MCF 10A (cell line): ENCODE measurements around the gene RBMX2. TPM values are rescaled to one million over a fixed set of nuclear protein-coding genes. Genes with fewer than 3 reads are reported as not detected.
"Not testable (repeated sequence)": the region's sequence is repeated elsewhere in the genome, so short reads cannot be mapped to it uniquely, and the experiment has no call there.

Experiments
- Bru-seq: library from RNA; stranded (reverse); fragments of 400-500 nt; gene quantifications from one replicate; lab custom pipeline; 2021; lab: Mats Ljungman, UMichigan
- BruChase-seq, 2 experiments: library from RNA; stranded (reverse); fragments of 400-500 nt; gene quantifications; one replicate each; lab custom pipeline; 2021; lab: Mats Ljungman, UMichigan
- BruUV-seq: library from RNA; stranded (reverse); fragments of 400-500 nt; replicated peaks from 2 replicates; lab custom pipeline; 2021; lab: Mats Ljungman, UMichigan
- CTCF ChIA-PET: fragments of 300-600 bp; sonication (Branson Sonifier 250); formaldehyde crosslinking; extraction: SDS; loops from one replicate; lab custom pipeline; 2021; ENCODE audit warnings: antibody characterized with exemption, inconsistent platforms; lab: Yijun Ruan, JAX
- POLR2A ChIA-PET: fragments of 300-600, 350-650 bp; sonication (Branson Sonifier 250); formaldehyde crosslinking; extraction: SDS; loops from one replicate; lab custom pipeline; 2020; ENCODE audit warnings: antibody characterized with exemption, inconsistent platforms; lab: Yijun Ruan, JAX
- DNase-seq: peaks from one replicate; pipeline ENCODE4 v3.0.0-alpha.2; 2018; ENCODE audit not compliant: unreplicated experiment
- H3K27ac Mint-ChIP-seq: one replicate; pipeline ENCODE4 v1.8.0; 2022; ENCODE audit warnings: mild to moderate bottlenecking, low read depth, mixed read lengths; ENCODE audit not compliant: unreplicated experiment
- H3K27me3 Mint-ChIP-seq: one replicate; pipeline ENCODE4 v1.8.0; 2022; ENCODE audit warnings: mixed read lengths; ENCODE audit not compliant: insufficient read depth, unreplicated experiment
- H3K36me3 Mint-ChIP-seq: one replicate; pipeline ENCODE4 v1.8.0; 2022; ENCODE audit warnings: mild to moderate bottlenecking, moderate library complexity, mixed read lengths; ENCODE audit not compliant: insufficient read depth, unreplicated experiment
- H3K4me1 Mint-ChIP-seq: one replicate; pipeline ENCODE4 v1.8.0; 2022; ENCODE audit warnings: mixed read lengths; ENCODE audit not compliant: insufficient read depth, unreplicated experiment
- H3K4me3 Mint-ChIP-seq: one replicate; pipeline ENCODE4 v1.8.0; 2022; ENCODE audit warnings: mild to moderate bottlenecking, moderate library complexity, mixed read lengths; ENCODE audit not compliant: unreplicated experiment
- H3K9me3 Mint-ChIP-seq: one replicate; pipeline ENCODE4 v1.8.0; 2022; ENCODE audit warnings: mixed read lengths; ENCODE audit not compliant: unreplicated experiment
- CTCF ChIP-seq: fragments of 200-600 bp; IDR thresholded peaks from one replicate; pipeline ENCODE4 v1.8.0; 2022; ENCODE audit warnings: antibody characterized with exemption, mild to moderate bottlenecking; ENCODE audit not compliant: unreplicated experiment
- intact Hi-C: fragments of 100-400 bp; cut with micrococcal nuclease; formaldehyde crosslinking; loops from 2 replicates; pipeline ENCODE4 v1.14.1; 2022
- long read RNA-seq: library from polyadenylated mRNA; stranded (forward); transcript quantifications from one replicate; pipeline ENCODE4 v2.0.0, GENCODE V29; 2022
- total RNA-seq: library from RNA; stranded (reverse); gene quantifications from 2 replicates; pipeline ENCODE4 v1.2.3, GENCODE V29; 2022

RBMX2 gene
- 31.2 and 34.4 TPM in 2 replicates for total RNA-seq
- Bru-seq, nascent RNA: percentile 65 among the genes with signal in this experiment
- BruChase-seq, experiment 1, labeled RNA remaining after a 6-hour chase: percentile 84 among the genes with signal in this experiment
- percentile 86 among the genes with signal in this experiment for BruChase-seq, experiment 2, labeled RNA remaining after a 2-hour chase
- long read RNA-seq, transcript RBMX2-201 (6 exons, 1,528 nt): major isoform, 18 of 41 reads
- long read RNA-seq, transcript RBMX2-203 (4 exons, 729 nt): minor isoform, 7 of 41 reads
- long read RNA-seq, partial matches to known transcripts: 12 of 41 reads
- long read RNA-seq, other reads (novel, unspliced or antisense): 4 of 41 reads

- BruUV-seq: TSS peak; percentile 66
- DNase-seq: peak; percentile 72
- ChIA-PET POLR2A (interaction anchor here (0.5 to 1.3 kb wide), 4 partner anchors 16 to 134 kb away, joined by 3 read pairs; partner anchors contain the start of gene GPR119), CTCF (interaction anchor here (0.6 to 3.5 kb wide), 4 partner anchors 62 to 515 kb away, joined by 3 to 20 read pairs (median 4); partner anchors contain the start of gene SLC25A14)
- H3K36me3 Mint-ChIP-seq: peaks cover 4% of the 10 kb centered on the region
- peak within 1 kb of the TSS; percentile 79 for H3K4me3 Mint-ChIP-seq
- H3K27me3 Mint-ChIP-seq: peaks cover 36% of the 10 kb centered on the region
- H3K4me1 Mint-ChIP-seq: no peaks in the 10 kb centered on the region
- H3K27ac Mint-ChIP-seq: peak within 1 kb of the TSS; percentile 38
- intact Hi-C loops: no loop called here
- no peaks in the 10 kb centered on the region for H3K9me3 Mint-ChIP-seq
- TF ChIP-seq CTCF: no peak
These were observed at the start of gene RBMX2 for GRCh38 chrX:130401415-130402207. TSS of gene RBMX2 (plus strand) at chrX:130401987. CDS start at chrX:130402033, 46 bp downstream.

GRCh38 chrX:130352050-130352449 is 49.7 kb upstream of the RBMX2 start:
- H3K9me3 Mint-ChIP-seq, POLR2A ChIA-PET, CTCF ChIA-PET, H3K4me1 Mint-ChIP-seq, intact Hi-C loops, H3K27ac Mint-ChIP-seq, DNase-seq, H3K36me3 Mint-ChIP-seq, H3K4me3 Mint-ChIP-seq, BruUV-seq: not testable (repeated sequence)
- peaks cover 33% of the 10 kb centered on the region for H3K27me3 Mint-ChIP-seq

GRCh38 chrX:130376077-130376476 is 25.7 kb upstream of the RBMX2 start:
- no peaks in the 10 kb centered on the region for H3K9me3 Mint-ChIP-seq
- CTCF ChIA-PET: interaction anchor here (0.7 kb wide), 1 partner anchor 529 kb away, joined by 3 read pairs; no protein-coding TSS in a partner anchor
- peaks cover 5% of the 10 kb centered on the region for H3K36me3 Mint-ChIP-seq
- no peak overlapping the region for H3K27ac Mint-ChIP-seq
- H3K27me3 Mint-ChIP-seq: peaks cover 10% of the 10 kb centered on the region
- TF ChIP-seq CTCF: no peak
- POLR2A ChIA-PET: no interaction called here
- intact Hi-C loops: no loop called here
- no peak overlapping the region for H3K4me3 Mint-ChIP-seq
- DNase-seq: no peak
- no peaks in the 10 kb centered on the region for H3K4me1 Mint-ChIP-seq
- BruUV-seq: no TSS peak

GRCh38 chrX:130378024-130378669 is 23.6 kb upstream of the RBMX2 start:
- Mint-ChIP-seq H3K4me1 (no peaks in the 10 kb centered on the region), H3K36me3 (peaks cover 5% of the 10 kb centered on the region), H3K27me3 (peaks cover 26% of the 10 kb centered on the region), H3K4me3 (no peak overlapping the region), H3K27ac (no peak overlapping the region), H3K9me3 (no peaks in the 10 kb centered on the region)
- intact Hi-C loops: no loop called here
- POLR2A ChIA-PET: no interaction called here
- BruUV-seq: no TSS peak
- CTCF ChIA-PET: no interaction called here
- DNase-seq: no peak
- TF ChIP-seq CTCF: no peak
